H4 (cell line): ENCODE data around the gene CSTB. TPM values are rescaled to one million over a fixed set of nuclear protein-coding genes. Genes with fewer than 3 reads are reported as not detected.
"Not testable (repeated sequence)": the region's sequence is repeated elsewhere in the genome, so short reads cannot be mapped to it uniquely, and the experiment has no call there.

ENCODE experiments used
- DNase-seq: peaks from one replicate; pipeline ENCODE4 v3.0.0-alpha.2; 2015; ENCODE audit warnings: low spot score
- total RNA-seq: library from RNA; depleted of rRNA; stranded (reverse); fragments of >200 nt; shearing (Covaris generic); gene quantifications from 2 replicates; pipeline ENCODE4 v1.2.3, GENCODE V29; 2014; rRNA removed

The CSTB gene
- 20.0 and 33.8 TPM in 2 replicates for total RNA-seq

GRCh38 chr21:43775795-43776430 lies at the start of gene CSTB:
TSS of gene CSTB (minus strand) at chr21:43776308. CDS start at chr21:43776269, 39 bp downstream.
- peak; percentile 70 for DNase-seq

- DNase-seq = no peak
Observed at GRCh38 chr21:43825242-43825935, 49.3 kb upstream of the CSTB start.

- DNase-seq = no peak
Observed at GRCh38 chr21:43824333-43825241, 48.5 kb upstream of the CSTB start.

- DNase-seq = not testable (repeated sequence)
Observed at GRCh38 chr21:43822741-43823140, 46.6 kb upstream of the CSTB start.

- not testable (repeated sequence) for DNase-seq
Observed at GRCh38 chr21:43822166-43822565, 46.1 kb upstream of the CSTB start.

GRCh38 chr21:43820466-43820865 lies 44.4 kb upstream of the CSTB start:
- DNase-seq = no peak

- DNase-seq = no peak
Observed at GRCh38 chr21:43819511-43820405, 43.6 kb upstream of the CSTB start.

- no peak for DNase-seq
Observed at GRCh38 chr21:43818685-43819084, 42.6 kb upstream of the CSTB start.

GRCh38 chr21:43817157-43818086 lies 41.3 kb upstream of the CSTB start:
- no peak for DNase-seq

GRCh38 chr21:43816611-43817071 lies 40.5 kb upstream of the CSTB start:
- DNase-seq = no peak

- no peak for DNase-seq
Observed at GRCh38 chr21:43815991-43816390, 39.9 kb upstream of the CSTB start.

- DNase-seq = no peak
Observed at GRCh38 chr21:43815107-43815613, 39.1 kb upstream of the CSTB start.

- DNase-seq = no peak
Observed at GRCh38 chr21:43814215-43815106, 38.4 kb upstream of the CSTB start.

GRCh38 chr21:43813656-43813980 lies 37.5 kb upstream of the CSTB start:
- no peak for DNase-seq

- DNase-seq = no peak
Observed at GRCh38 chr21:43812957-43813655, 37.0 kb upstream of the CSTB start.

- DNase-seq = peak; percentile 40
Observed at GRCh38 chr21:43812139-43812821, 36.2 kb upstream of the CSTB start.

- no peak for DNase-seq
Observed at GRCh38 chr21:43811262-43812105, 35.4 kb upstream of the CSTB start.
